Memory B cell (primary cell): ENCODE results near the gene CCL7.
"Not testable (repeated sequence)": the region's sequence is repeated elsewhere in the genome, so short reads cannot be mapped to it uniquely, and the experiment has no call there.

ENCODE experiments used
- ATAC-seq: fragments of 150-1000 bp; cut with Tn5 transposase; 2 replicates; pipeline ENCODE4 v1.10.0; 2021; ENCODE audit warnings: low read depth, mild to moderate bottlenecking, moderate library complexity
- DNase-seq, 2 donors: peaks; one replicate each; pipeline ENCODE4 v3.0.0; 2022; ENCODE audit warnings: low spot score in 2 of 2
- H3K27ac Mint-ChIP-seq: one replicate; pipeline ENCODE4 v1.8.0; 2022; ENCODE audit warnings: mild to moderate bottlenecking, moderate library complexity, mixed read lengths
- H3K27me3 Mint-ChIP-seq: one replicate; pipeline ENCODE4 v1.8.0; 2022; ENCODE audit warnings: mixed read lengths
- H3K36me3 Mint-ChIP-seq: one replicate; pipeline ENCODE4 v1.8.0; 2022; ENCODE audit warnings: mild to moderate bottlenecking, mixed read lengths
- H3K4me1 Mint-ChIP-seq: one replicate; pipeline ENCODE4 v1.8.0; 2022; ENCODE audit warnings: mixed read lengths
- H3K4me3 Mint-ChIP-seq: one replicate; pipeline ENCODE4 v1.8.0; 2022; ENCODE audit warnings: mild to moderate bottlenecking, moderate library complexity, mixed read lengths
- H3K9me3 Mint-ChIP-seq: one replicate; pipeline ENCODE4 v1.8.0; 2022; ENCODE audit warnings: mixed read lengths

Gene CCL7

GRCh38 chr17:34269969-34270368, at the start of gene CCL7:
TSS of gene CCL7 (plus strand) at chr17:34270221. CDS start at chr17:34270291, 70 bp downstream.
- no peak within 1 kb of the TSS for H3K27ac Mint-ChIP-seq
- H3K36me3 Mint-ChIP-seq: no peaks in the 10 kb centered on the region
- peaks cover 26% of the 10 kb centered on the region for H3K27me3 Mint-ChIP-seq
- DNase-seq (no peak), ATAC-seq (no peak)
- H3K4me3 Mint-ChIP-seq: no peak within 1 kb of the TSS
- H3K4me1 Mint-ChIP-seq: no peaks in the 10 kb centered on the region
- H3K9me3 Mint-ChIP-seq: no peaks in the 10 kb centered on the region

- ATAC-seq (no peak), DNase-seq (no peak)
- peaks cover 1% of the 10 kb centered on the region for H3K9me3 Mint-ChIP-seq
- H3K4me1 Mint-ChIP-seq: no peaks in the 10 kb centered on the region
- H3K27me3 Mint-ChIP-seq: peaks cover 24% of the 10 kb centered on the region
- H3K27ac Mint-ChIP-seq: no peak overlapping the region
- H3K36me3 Mint-ChIP-seq: no peaks in the 10 kb centered on the region
- no peak overlapping the region for H3K4me3 Mint-ChIP-seq
Measured at GRCh38 chr17:34220752-34221395, 49.1 kb upstream of the CCL7 start.

- Mint-ChIP-seq H3K27me3 (peaks cover 24% of the 10 kb centered on the region), H3K4me3 (no peak overlapping the region), H3K9me3 (peaks cover 1% of the 10 kb centered on the region), H3K36me3 (no peaks in the 10 kb centered on the region), H3K27ac (no peak overlapping the region), H3K4me1 (no peaks in the 10 kb centered on the region)
- DNase-seq (no peak), ATAC-seq (no peak)
Measured at GRCh38 chr17:34221411-34221810, 48.6 kb upstream of the CCL7 start.

- Mint-ChIP-seq H3K36me3 (no peaks in the 10 kb centered on the region), H3K27me3 (peaks cover 19% of the 10 kb centered on the region), H3K4me3 (no peak overlapping the region), H3K27ac (no peak overlapping the region), H3K4me1 (no peaks in the 10 kb centered on the region), H3K9me3 (no peaks in the 10 kb centered on the region)
- DNase-seq (no peak), ATAC-seq (no peak)
Measured at GRCh38 chr17:34222722-34223497, 47.1 kb upstream of the CCL7 start.

GRCh38 chr17:34225046-34225445, 45.0 kb upstream of the CCL7 start:
- peaks cover 26% of the 10 kb centered on the region for H3K27me3 Mint-ChIP-seq
- H3K4me1 Mint-ChIP-seq: no peaks in the 10 kb centered on the region
- H3K36me3 Mint-ChIP-seq: peaks cover 2% of the 10 kb centered on the region
- H3K27ac Mint-ChIP-seq: no peak overlapping the region
- H3K4me3 Mint-ChIP-seq: no peak overlapping the region
- H3K9me3 Mint-ChIP-seq: peaks cover 2% of the 10 kb centered on the region
- no peak for ATAC-seq
- no peak for DNase-seq

GRCh38 chr17:34226011-34226743, 43.8 kb upstream of the CCL7 start:
- Mint-ChIP-seq H3K9me3 (peaks cover 2% of the 10 kb centered on the region), H3K27ac (no peak overlapping the region), H3K27me3 (peaks cover 27% of the 10 kb centered on the region), H3K4me3 (no peak overlapping the region), H3K36me3 (peaks cover 2% of the 10 kb centered on the region), H3K4me1 (no peaks in the 10 kb centered on the region)
- ATAC-seq: no peak
- no peak for DNase-seq

GRCh38 chr17:34226744-34227034, 43.3 kb upstream of the CCL7 start:
- peaks cover 2% of the 10 kb centered on the region for H3K9me3 Mint-ChIP-seq
- no peak for ATAC-seq
- H3K36me3 Mint-ChIP-seq: peaks cover 2% of the 10 kb centered on the region
- no peak overlapping the region for H3K4me3 Mint-ChIP-seq
- peaks cover 24% of the 10 kb centered on the region for H3K27me3 Mint-ChIP-seq
- H3K27ac Mint-ChIP-seq: no peak overlapping the region
- no peaks in the 10 kb centered on the region for H3K4me1 Mint-ChIP-seq
- DNase-seq: no peak

GRCh38 chr17:34227293-34227692, 42.7 kb upstream of the CCL7 start:
- not testable (repeated sequence) for ATAC-seq, H3K36me3 Mint-ChIP-seq, H3K27ac Mint-ChIP-seq, H3K4me1 Mint-ChIP-seq, DNase-seq, H3K4me3 Mint-ChIP-seq, H3K9me3 Mint-ChIP-seq
- peaks cover 19% of the 10 kb centered on the region for H3K27me3 Mint-ChIP-seq

- Mint-ChIP-seq H3K4me3 (no peak overlapping the region), H3K27me3 (peaks cover 19% of the 10 kb centered on the region), H3K4me1 (no peaks in the 10 kb centered on the region)
Measured at GRCh38 chr17:34227707-34228106, 42.3 kb upstream of the CCL7 start.

GRCh38 chr17:34228781-34229180, 41.2 kb upstream of the CCL7 start:
- Mint-ChIP-seq H3K27ac (no peak overlapping the region), H3K9me3 (peaks cover 2% of the 10 kb centered on the region), H3K27me3 (peaks cover 22% of the 10 kb centered on the region), H3K4me1 (peaks cover 3% of the 10 kb centered on the region), H3K36me3 (peaks cover 2% of the 10 kb centered on the region), H3K4me3 (no peak overlapping the region)
- no peak for ATAC-seq
- DNase-seq: no peak

More at GRCh38 chr17:34227707-34228106, 42.3 kb upstream of the CCL7 start:
- ATAC-seq (no peak), DNase-seq (no peak)
- peaks cover 2% of the 10 kb centered on the region for H3K36me3 Mint-ChIP-seq
- no peak overlapping the region for H3K27ac Mint-ChIP-seq
- H3K9me3 Mint-ChIP-seq: peaks cover 2% of the 10 kb centered on the region

GRCh38 chr17:34230342-34230741, 39.7 kb upstream of the CCL7 start:
- Mint-ChIP-seq H3K27me3 (peaks cover 19% of the 10 kb centered on the region), H3K4me1 (peaks cover 6% of the 10 kb centered on the region), H3K36me3 (peaks cover 2% of the 10 kb centered on the region), H3K9me3 (peaks cover 2% of the 10 kb centered on the region), H3K4me3 (no peak overlapping the region), H3K27ac (no peak overlapping the region)
- DNase-seq: no peak
- no peak for ATAC-seq

- H3K9me3 Mint-ChIP-seq: peaks cover under 1% of the 10 kb centered on the region
- H3K27ac Mint-ChIP-seq: no peak overlapping the region
- peaks cover 9% of the 10 kb centered on the region for H3K27me3 Mint-ChIP-seq
- H3K4me3 Mint-ChIP-seq: no peak overlapping the region
- H3K4me1 Mint-ChIP-seq: peaks cover 9% of the 10 kb centered on the region
- H3K36me3 Mint-ChIP-seq: peaks cover 1% of the 10 kb centered on the region
- no peak for DNase-seq
- ATAC-seq: no peak
Measured at GRCh38 chr17:34234616-34235015, 35.4 kb upstream of the CCL7 start.

- no peak for ATAC-seq
- H3K36me3 Mint-ChIP-seq: no peaks in the 10 kb centered on the region
- no peak overlapping the region for H3K4me3 Mint-ChIP-seq
- H3K27ac Mint-ChIP-seq: no peak overlapping the region
- peaks cover 13% of the 10 kb centered on the region for H3K4me1 Mint-ChIP-seq
- peaks cover 7% of the 10 kb centered on the region for H3K27me3 Mint-ChIP-seq
- no peak for DNase-seq
- H3K9me3 Mint-ChIP-seq: no peaks in the 10 kb centered on the region
Measured at GRCh38 chr17:34235389-34236028, 34.5 kb upstream of the CCL7 start.

GRCh38 chr17:34236281-34236892, 33.6 kb upstream of the CCL7 start:
- Mint-ChIP-seq H3K27ac (no peak overlapping the region), H3K9me3 (no peaks in the 10 kb centered on the region), H3K4me3 (no peak overlapping the region), H3K27me3 (peaks cover 3% of the 10 kb centered on the region), H3K36me3 (no peaks in the 10 kb centered on the region), H3K4me1 (peaks cover 13% of the 10 kb centered on the region)
- ATAC-seq (no peak), DNase-seq (no peak)
